T-helper 1 cell treated with Interleukin-12 subunit alpha and Interleukin-12 subunit beta and Interleukin-4 antibody, amounts not matched to agents 30 ng/mL and 1 ng/mL, for 36 hours (primary cell): ENCODE results near the gene FGD5. TPM values are rescaled to one million over a fixed set of nuclear protein-coding genes. Genes with fewer than 3 reads are reported as not detected.

Source experiments
- intact Hi-C: fragments of 100-400 bp; cut with micrococcal nuclease; formaldehyde crosslinking; loops from one replicate; pipeline ENCODE4 v1.15.1; 2024
- total RNA-seq: library from RNA; stranded (reverse); gene quantifications from 2 replicates; pipeline ENCODE4 v1.2.3, GENCODE V29; 2022

Gene FGD5
- total RNA-seq, 1 donor from 2014 or later = not detected

DNA sequence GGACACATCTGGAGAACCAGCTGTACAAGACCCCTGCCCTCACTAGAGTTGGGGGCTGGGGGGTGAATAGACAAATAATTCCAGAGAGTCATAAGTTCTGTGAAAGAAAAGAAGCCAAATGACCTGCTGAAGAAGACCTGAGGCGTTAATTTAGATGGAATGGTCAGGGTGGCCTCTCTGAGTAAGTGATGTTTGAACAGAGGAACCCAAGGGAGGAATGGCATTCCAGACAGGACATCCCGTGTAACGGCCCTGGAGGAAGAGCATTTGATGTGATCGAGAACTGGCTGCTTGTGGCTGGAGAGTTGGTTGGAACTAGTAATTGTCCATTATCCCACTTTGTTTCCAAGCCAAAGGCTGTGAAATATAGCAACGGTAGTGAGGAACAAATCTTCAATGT, 130.4 kb downstream of the FGD5 start:
- intact Hi-C loops = loop anchor here (2.0 to 10.0 kb wide), 8 partner anchors 478 to 1937 kb away; partner anchors contain the start of genes ANKRD28, EAF1, HDAC11 and IQSEC1

DNA sequence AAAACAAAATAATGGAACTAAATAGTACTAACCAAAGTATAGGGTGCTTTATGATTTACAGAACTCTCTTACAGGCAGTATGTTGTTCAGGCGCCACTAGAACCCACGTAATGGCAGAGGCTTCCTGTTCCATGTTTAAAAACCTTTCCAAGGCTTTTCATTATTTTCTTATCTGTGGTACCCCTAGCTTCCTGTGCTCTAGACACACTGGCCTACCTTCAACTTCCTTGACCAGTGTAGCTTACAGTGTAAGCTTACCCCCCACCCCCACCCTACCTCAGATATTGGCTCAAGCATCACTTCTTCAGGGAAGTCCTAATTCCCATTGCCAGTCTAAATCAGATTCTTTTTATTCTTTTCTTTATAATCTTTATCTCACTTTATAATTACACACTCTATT, 131.5 kb downstream of the FGD5 start:
- intact Hi-C loops = no loop called here

DNA sequence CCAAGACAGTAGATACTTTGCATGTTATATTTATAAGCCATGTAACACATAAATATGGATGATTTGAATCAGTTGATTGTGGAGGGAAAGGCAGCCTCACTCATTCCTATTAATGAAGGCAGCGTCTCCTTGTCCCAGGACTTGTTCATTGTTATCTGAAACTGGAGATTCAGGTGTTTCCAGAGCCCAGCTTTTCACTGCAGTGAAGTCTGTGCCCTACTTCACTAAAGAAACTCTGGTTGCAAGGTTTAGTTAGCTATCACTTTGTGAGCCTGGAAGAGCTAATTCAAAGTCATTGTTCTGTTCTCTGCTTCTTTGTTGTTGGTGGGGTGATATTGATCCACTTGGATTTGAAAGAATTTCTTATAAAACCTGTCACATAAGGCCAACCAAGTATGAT, 138.4 kb downstream of the FGD5 start:
- intact Hi-C loops = no loop called here

DNA sequence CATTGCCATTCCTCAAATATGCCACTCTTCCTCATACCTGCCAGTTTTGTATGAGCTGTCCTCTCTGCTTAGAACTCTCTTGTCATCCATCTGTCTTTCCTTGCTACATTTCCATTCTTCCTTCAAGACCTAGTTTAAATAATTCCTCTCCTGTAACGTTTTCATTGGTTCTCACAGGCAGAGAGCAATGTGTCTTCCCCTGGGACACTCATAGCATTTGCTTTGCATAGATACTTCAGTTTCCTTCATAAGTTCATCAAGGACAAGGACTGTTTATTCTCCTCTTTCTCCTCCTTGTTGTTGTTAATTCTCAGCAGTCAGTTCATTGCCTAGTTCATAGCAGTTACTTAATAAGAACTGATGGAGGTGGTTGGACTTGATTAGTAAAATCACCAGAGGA, 139.2 kb downstream of the FGD5 start:
- intact Hi-C loops = loop anchor here (1.0 kb wide), 1 partner anchor 33 kb away; no protein-coding TSS in a partner anchor

DNA sequence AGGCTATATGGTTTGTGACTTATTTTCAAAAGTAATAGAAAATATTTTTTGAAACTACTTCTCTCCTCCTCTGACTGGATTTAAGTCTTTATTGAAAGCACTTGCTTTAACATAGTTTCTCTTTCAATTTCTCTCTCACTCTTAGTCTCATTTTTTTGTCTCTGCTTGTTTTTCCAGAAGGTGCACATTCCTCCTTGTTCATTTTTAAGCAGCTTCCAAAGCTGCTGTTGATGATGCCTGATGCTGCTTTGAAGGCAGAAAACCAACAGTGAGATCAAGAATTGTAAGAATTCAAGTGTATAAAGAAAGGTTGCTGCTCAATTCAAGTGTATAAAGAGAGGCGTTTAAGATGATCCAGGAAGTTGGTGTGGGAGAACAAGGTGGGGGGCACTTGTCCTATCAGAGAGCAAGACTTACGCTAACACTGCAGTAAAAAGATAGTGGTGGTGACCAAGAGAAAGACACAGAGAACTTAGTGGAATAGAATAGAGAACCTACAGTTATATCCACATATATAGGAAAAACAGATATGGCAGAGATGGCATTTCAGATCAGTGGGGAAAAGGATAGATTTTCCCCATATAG, 140.7 kb downstream of the FGD5 start:
- intact Hi-C loops = loop anchor here (1.0 kb wide), 1 partner anchor 11 kb away; no protein-coding TSS in a partner anchor

DNA sequence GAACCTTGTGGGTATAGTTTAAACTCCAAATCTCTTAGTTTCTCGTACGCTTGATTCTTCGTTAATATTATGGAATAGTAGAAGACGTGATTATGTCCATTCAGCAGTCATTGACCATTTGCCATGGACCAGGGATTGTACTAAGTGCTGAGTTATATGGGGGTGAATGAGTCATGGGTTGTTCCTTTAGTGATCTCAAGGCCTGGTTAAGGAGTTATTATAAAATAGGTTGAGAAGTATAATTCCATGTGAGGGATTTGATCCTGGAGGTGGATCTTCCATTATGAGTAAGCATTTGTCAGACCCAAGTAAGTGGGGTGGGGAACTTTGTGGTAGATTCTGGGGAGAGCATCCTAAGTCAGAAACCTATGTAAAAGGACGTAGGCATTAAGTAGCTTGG, 144.0 kb downstream of the FGD5 start:
- intact Hi-C loops = no loop called here

DNA sequence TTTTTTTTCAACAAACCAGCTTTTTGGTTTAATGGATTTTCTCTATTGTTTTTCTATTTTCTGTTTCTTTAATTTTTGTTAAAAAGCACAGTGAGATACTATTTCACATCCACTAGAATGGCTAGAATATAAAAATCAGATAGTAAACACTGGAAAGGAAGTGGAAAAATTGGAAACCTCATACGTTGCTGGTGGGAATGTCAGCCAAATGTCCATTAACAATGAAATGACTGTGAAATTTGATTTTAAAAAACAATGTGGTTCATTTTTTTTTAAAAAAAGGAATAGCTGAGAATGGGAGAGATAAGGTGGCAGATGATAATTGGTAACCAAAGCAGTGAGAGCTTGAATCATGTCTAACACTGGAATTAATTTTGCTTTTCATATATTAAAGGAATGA, 148.5 kb downstream of the FGD5 start:
- intact Hi-C loops = no loop called here

DNA sequence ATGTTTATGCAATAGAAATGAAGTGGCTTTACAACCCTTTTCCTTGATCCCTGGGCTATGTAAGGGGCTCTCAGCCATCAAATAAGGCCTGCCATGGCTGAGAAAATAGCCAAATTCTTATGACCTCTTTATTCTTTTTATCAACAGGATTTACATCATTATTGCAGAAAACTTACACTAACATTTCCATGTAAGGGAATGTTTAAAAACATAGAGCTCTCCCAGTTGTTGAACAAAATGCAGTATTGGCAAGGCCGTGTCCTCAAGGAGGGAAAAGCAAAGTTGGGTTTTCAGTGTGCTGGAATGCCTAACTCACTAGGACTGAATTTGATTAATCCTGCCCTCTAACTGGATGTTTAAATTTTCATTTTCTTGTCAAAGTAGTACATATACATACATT, 150.9 kb downstream of the FGD5 start:
- intact Hi-C loops = no loop called here

DNA sequence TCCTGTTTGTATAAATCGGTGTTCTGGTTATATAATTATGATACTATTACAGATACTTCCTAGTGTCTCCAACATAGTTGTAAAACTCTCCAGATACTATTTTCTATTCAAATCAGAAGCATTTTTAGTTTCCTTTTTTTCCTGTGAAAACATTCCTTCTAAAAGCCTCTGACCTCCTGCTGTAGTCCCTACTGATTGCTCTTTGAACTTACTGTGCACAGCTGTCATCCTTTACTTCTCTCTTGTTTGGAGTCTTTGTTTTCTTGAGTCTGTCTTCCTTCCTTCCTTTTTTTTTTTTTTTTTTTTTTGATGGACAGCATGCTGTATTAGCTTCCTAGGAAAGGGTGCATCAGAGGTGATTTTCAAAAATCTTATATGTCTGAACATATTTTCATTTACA, 157.6 kb downstream of the FGD5 start:
- intact Hi-C loops = no loop called here

DNA sequence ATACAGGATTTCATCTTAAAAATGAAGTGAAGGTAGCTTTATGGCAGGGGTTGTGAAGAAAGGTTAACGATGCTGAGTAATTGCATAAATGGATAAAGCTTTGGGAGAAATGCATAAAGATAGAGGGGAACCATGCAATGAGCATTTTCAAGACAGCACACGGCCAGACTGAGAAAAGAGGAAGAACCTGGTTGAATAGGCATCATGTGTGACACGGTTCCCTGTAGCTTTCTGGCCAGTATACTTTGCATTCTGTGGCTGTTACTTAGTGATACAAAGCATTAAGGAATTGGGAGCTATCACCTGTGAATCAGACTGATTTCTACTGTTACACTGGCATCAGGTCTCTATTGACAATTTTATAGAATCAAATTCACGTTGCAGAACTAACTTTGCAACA, 161.9 kb downstream of the FGD5 start:
- intact Hi-C loops = no loop called here

Other genes with a start within 250 kb of the FGD5 start
- 22.3 and 24.1 TPM in 2 replicates for gene CCDC174, start 167.2 kb upstream of the FGD5 start, total RNA-seq
- gene C3orf20, start 143.8 kb upstream of the FGD5 start, total RNA-seq = 0.24 and 0.25 TPM in 2 replicates
- 61.5 and 62.1 TPM in 2 replicates for gene NR2C2, start 128.6 kb downstream of the FGD5 start, total RNA-seq
- gene MRPS25, start 246.4 kb downstream of the FGD5 start, total RNA-seq = 50.5 and 54.5 TPM in 2 replicates